GM12878 (cell line): Measurements from ENCODE around the gene MEF2C. TPM values are rescaled to one million over a fixed set of nuclear protein-coding genes. Genes with fewer than 3 reads are reported as not detected.

Experiments used
- ATAC-seq: fragments of 200-7000 bp; cut with Tn5 transposase; 3 replicates; pipeline ENCODE4 v1.9.1; 2020; ENCODE audit warnings: mild to moderate bottlenecking, moderate library complexity
- BruUV-seq: library from RNA; stranded (reverse); fragments of 400-500 nt; replicated peaks from 2 replicates; lab custom pipeline; 2021; lab: Mats Ljungman, UMichigan
- CTCF ChIA-PET: fragments of 300-600 bp; sonication (Branson Sonifier 250); formaldehyde crosslinking; extraction: SDS; loops from one replicate; lab custom pipeline; 2021; ENCODE audit warnings: inconsistent platforms; lab: Yijun Ruan, JAX
- POLR2A ChIA-PET: fragments of 350-600 bp; formaldehyde crosslinking; extraction: SDS; loops from one replicate; lab custom pipeline; 2021; ENCODE audit warnings: inconsistent platforms; lab: Charles Lee
- RAD21 ChIA-PET: fragments of 300-600 bp; sonication (Branson Sonifier 250); formaldehyde crosslinking; loops from one replicate; lab custom pipeline; 2023; ENCODE audit warnings: antibody characterized with exemption; ENCODE audit not compliant: unreplicated experiment; lab: Charles Lee
- SMC1A ChIA-PET: fragments of 300-600 bp; sonication (Branson Sonifier 250); formaldehyde crosslinking; loops from one replicate; lab custom pipeline; 2023; ENCODE audit not compliant: unreplicated experiment, uncharacterized antibody; lab: Charles Lee
- DNase-seq: peaks from one replicate; pipeline ENCODE4 v3.0.0-alpha.2; 2011; ENCODE audit warnings: low read depth, low spot score
- FAIRE-seq: peaks from 3 replicates; lab custom pipeline; 2011; peaks lifted over from hg19 to GRCh38; lab: Jason Lieb, UNC
- H2AFZ ChIP-seq: 2 replicates; pipeline ENCODE4 v1.6.0; 2011; ENCODE audit warnings: low read depth, low read length, control low read depth; ENCODE audit not compliant: control insufficient read depth
- H3K27ac ChIP-seq: 2 replicates; pipeline ENCODE4 v1.5.1; 2011; ENCODE audit warnings: control low read depth; ENCODE audit not compliant: control insufficient read depth, insufficient read depth
- H3K27me3 ChIP-seq, 2 experiments: replicated peaks in 1 of 2; 2 replicates each; pipeline versions ENCODE4 v1.6.0 to v1.6.1; 2011; ENCODE audit warnings: low read length in 1 of 2; ENCODE audit not compliant: control insufficient read depth in 2 of 2, insufficient read depth in 2 of 2
- H3K36me3 ChIP-seq, 2 experiments: 2 replicates each; pipeline ENCODE4 v1.5.1; 2011; ENCODE audit warnings: low read length in 1 of 2; ENCODE audit not compliant: control insufficient read depth in 2 of 2, insufficient read depth in 2 of 2
- H3K4me1 ChIP-seq: 2 replicates; pipeline ENCODE4 v1.6.1; 2011; ENCODE audit warnings: mild to moderate bottlenecking, low read length, moderate library complexity, mixed read lengths; ENCODE audit not compliant: control insufficient read depth, insufficient read depth
- H3K4me2 ChIP-seq: 2 replicates; pipeline ENCODE4 v1.6.0; 2011; ENCODE audit warnings: control low read depth; ENCODE audit not compliant: control insufficient read depth, insufficient read depth
- H3K4me3 ChIP-seq: fragments of 200-600 bp; sonication (generic); 2 replicates; pipeline ENCODE4 v1.5.1; 2016
- H3K79me2 ChIP-seq: 2 replicates; pipeline ENCODE4 v1.6.0; 2011; ENCODE audit warnings: low read length; ENCODE audit not compliant: control insufficient read depth, insufficient read depth
- H3K9ac ChIP-seq: 2 replicates; pipeline ENCODE4 v1.8.0; 2011; ENCODE audit warnings: low read length, control low read depth, mixed read lengths; ENCODE audit not compliant: control insufficient read depth, insufficient read depth
- H3K9me3 ChIP-seq: replicated peaks from 3 replicates; pipeline ENCODE4 v1.5.1; 2011; ENCODE audit warnings: mild to moderate bottlenecking, low read length; ENCODE audit not compliant: control insufficient read depth, insufficient read depth
- H4K20me1 ChIP-seq: 2 replicates; pipeline ENCODE4 v1.6.0; 2011; ENCODE audit not compliant: control insufficient read depth, insufficient read depth
- ATF7 ChIP-seq: fragments of 450-650 bp; IDR thresholded peaks from 2 replicates; pipeline ENCODE4 v1.6.1; 2016; ENCODE audit warnings: low read depth, mild to moderate bottlenecking
- DPF2 ChIP-seq: fragments of 450-650 bp; IDR thresholded peaks from 2 replicates; pipeline ENCODE4 v1.6.1; 2017; ENCODE audit warnings: mild to moderate bottlenecking
- GATAD2B ChIP-seq: fragments of 450-650 bp; conservative IDR thresholded peaks from 2 replicates; pipeline ENCODE4 v1.6.1; 2017; ENCODE audit warnings: low read depth, mild to moderate bottlenecking, moderate library complexity
- IRF4 ChIP-seq: IDR thresholded peaks from 2 replicates; pipeline ENCODE4 v1.6.1; 2011; ENCODE audit warnings: low read depth, low read length
- ZNF217 ChIP-seq: fragments of 450-650 bp; IDR thresholded peaks from 2 replicates; pipeline ENCODE4 v1.6.1; 2017; ENCODE audit warnings: antibody characterized with exemption, mild to moderate bottlenecking
- WGBS: methylation state at CpG from one replicate; pipeline ENCODE4 v1.1.6; 2016; ENCODE audit warnings: low lambda C conversion rate; ENCODE audit not compliant: insufficient replicate concordance, insufficient coverage; ENCODE audit errors: missing lambda C conversion rate; 5-methylcytosine and 5-hydroxymethylcytosine counted together
- in situ Hi-C: fragments of 300-500 bp; cut with MboI; formaldehyde crosslinking; loops from 9 replicates; pipeline ENCODE4 v1.14.3; 2018; ENCODE audit warnings: mixed read lengths
- intact Hi-C: fragments of 100-400 bp; cut with micrococcal nuclease; formaldehyde crosslinking; loops from one replicate; pipeline ENCODE4 v1.14.2; 2022; ENCODE audit not compliant: unreplicated experiment
- polyA plus RNA-seq, 11 experiments: library from polyadenylated mRNA; depleted of rRNA in 4 of 11; unstranded in 6 of 11; stranded (reverse) in 5 of 11; fragments of >200 nt; fragmentation: Nextera tagmentation in 4 of 11; fragmentation: Illumina TruSeq in 1 of 11; extraction: Ambion mirVana in 4 of 11; extraction: Trizol in 1 of 11; gene quantifications; 1 replicate in 1 of 11; 2 replicates in 10 of 11; pipeline versions ENCODE4 v1.2.1 to v1.2.3, GENCODE V29; 2011 to 2016; ENCODE audit warnings: inconsistent platforms in 2 of 11, missing spikeins in 2 of 11, low read depth in 1 of 11
- total RNA-seq, 4 experiments: library from RNA; depleted of rRNA in 3 of 4; stranded (reverse); fragments of >200 nt in 3 of 4; fragmentation: Illumina TruSeq in 1 of 4; extraction: Trizol in 1 of 4; gene quantifications; 2 replicates each; pipeline versions ENCODE4 v1.2.1 to v1.2.3, GENCODE V29; 2013 to 2021
- TF ChIP-seq, protein P1 (sequence below): IDR thresholded peaks from 2 replicates; pipeline ENCODE4 v1.6.1; 2011; ENCODE audit warnings: borderline replicate concordance, low read depth, mild to moderate bottlenecking, moderate library complexity, low read length; ENCODE audit not compliant: insufficient read depth, poor library complexity, severe bottlenecking
- TF ChIP-seq, protein P2 (sequence below): fragments of 450-650 bp; IDR thresholded peaks from 2 replicates; pipeline ENCODE4 v1.6.1; 2016; ENCODE audit warnings: mild to moderate bottlenecking
- TF ChIP-seq, protein P3 (sequence below): fragments of 450-650 bp; formaldehyde crosslinking; IDR thresholded peaks from 2 replicates; pipeline ENCODE4 v1.4.0; 2020; ENCODE audit warnings: mild to moderate bottlenecking, moderate library complexity
- TF ChIP-seq, protein P4 (sequence below), 3 experiments: IDR thresholded peaks in 2 of 3; conservative IDR thresholded peaks in 1 of 3; 2 replicates each; pipeline ENCODE4 v1.5.1; 2011; ENCODE audit warnings: low read depth in 3 of 3, low read length in 3 of 3, mild to moderate bottlenecking in 3 of 3, control low read depth in 2 of 3, moderate library complexity in 2 of 3, inconsistent platforms in 1 of 3, mixed read lengths in 1 of 3; ENCODE audit not compliant: control insufficient read depth in 2 of 3, insufficient read depth in 1 of 3; ENCODE audit errors: extremely low read depth in 1 of 3

MEF2C gene
- total and polyA plus RNA-seq, 10 of the 15 experiments (the other 5 are each of a cell fraction or from before 2014, with no cell fraction given): 104 to 225 (median 180) TPM

DNA sequence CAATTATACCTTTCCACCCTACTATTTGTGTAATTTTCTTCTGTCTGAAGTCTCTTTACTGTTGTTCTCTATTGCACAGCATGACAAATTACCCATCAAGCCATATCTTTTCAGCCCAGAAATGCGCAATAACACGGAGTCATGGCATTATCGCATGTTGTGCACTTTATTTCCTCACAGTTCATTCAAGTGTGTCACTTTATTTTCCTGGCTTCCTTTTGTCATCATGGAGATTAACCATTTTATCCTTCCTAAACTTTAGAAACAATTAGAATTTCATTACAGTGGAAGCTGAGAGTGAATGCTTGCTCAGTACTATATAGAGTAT lies 41.3 kb upstream of the MEF2C start:
- H3K79me2 ChIP-seq: no peaks in the 10 kb centered on the region
- intact Hi-C loops (no loop called here), in situ Hi-C loops (no loop called here)
- FAIRE-seq (no peak), ATAC-seq (no peak), DNase-seq (no peak)
- H3K9me3 ChIP-seq: no peaks in the 10 kb centered on the region
- WGBS: 98% methylated on average over 3 of the region's 3 CpGs
- H3K36me3 ChIP-seq: peaks cover 0 to 5% of the 10 kb centered on the region in 2 experiments; a peak in 1 of 4 replicates
- TF ChIP-seq, protein P1, sequence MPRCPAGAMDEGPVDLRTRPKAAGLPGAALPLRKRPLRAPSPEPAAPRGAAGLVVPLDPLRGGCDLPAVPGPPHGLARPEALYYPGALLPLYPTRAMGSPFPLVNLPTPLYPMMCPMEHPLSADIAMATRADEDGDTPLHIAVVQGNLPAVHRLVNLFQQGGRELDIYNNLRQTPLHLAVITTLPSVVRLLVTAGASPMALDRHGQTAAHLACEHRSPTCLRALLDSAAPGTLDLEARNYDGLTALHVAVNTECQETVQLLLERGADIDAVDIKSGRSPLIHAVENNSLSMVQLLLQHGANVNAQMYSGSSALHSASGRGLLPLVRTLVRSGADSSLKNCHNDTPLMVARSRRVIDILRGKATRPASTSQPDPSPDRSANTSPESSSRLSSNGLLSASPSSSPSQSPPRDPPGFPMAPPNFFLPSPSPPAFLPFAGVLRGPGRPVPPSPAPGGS: no peak
- no peak for TF ChIP-seq ATF7
- TF ChIP-seq, protein P2, sequence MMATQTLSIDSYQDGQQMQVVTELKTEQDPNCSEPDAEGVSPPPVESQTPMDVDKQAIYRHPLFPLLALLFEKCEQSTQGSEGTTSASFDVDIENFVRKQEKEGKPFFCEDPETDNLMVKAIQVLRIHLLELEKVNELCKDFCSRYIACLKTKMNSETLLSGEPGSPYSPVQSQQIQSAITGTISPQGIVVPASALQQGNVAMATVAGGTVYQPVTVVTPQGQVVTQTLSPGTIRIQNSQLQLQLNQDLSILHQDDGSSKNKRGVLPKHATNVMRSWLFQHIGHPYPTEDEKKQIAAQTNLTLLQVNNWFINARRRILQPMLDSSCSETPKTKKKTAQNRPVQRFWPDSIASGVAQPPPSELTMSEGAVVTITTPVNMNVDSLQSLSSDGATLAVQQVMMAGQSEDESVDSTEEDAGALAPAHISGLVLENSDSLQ: no peak
- TF ChIP-seq ZNF217: no peak
- TF ChIP-seq IRF4: no peak
- TF ChIP-seq, protein P3, sequence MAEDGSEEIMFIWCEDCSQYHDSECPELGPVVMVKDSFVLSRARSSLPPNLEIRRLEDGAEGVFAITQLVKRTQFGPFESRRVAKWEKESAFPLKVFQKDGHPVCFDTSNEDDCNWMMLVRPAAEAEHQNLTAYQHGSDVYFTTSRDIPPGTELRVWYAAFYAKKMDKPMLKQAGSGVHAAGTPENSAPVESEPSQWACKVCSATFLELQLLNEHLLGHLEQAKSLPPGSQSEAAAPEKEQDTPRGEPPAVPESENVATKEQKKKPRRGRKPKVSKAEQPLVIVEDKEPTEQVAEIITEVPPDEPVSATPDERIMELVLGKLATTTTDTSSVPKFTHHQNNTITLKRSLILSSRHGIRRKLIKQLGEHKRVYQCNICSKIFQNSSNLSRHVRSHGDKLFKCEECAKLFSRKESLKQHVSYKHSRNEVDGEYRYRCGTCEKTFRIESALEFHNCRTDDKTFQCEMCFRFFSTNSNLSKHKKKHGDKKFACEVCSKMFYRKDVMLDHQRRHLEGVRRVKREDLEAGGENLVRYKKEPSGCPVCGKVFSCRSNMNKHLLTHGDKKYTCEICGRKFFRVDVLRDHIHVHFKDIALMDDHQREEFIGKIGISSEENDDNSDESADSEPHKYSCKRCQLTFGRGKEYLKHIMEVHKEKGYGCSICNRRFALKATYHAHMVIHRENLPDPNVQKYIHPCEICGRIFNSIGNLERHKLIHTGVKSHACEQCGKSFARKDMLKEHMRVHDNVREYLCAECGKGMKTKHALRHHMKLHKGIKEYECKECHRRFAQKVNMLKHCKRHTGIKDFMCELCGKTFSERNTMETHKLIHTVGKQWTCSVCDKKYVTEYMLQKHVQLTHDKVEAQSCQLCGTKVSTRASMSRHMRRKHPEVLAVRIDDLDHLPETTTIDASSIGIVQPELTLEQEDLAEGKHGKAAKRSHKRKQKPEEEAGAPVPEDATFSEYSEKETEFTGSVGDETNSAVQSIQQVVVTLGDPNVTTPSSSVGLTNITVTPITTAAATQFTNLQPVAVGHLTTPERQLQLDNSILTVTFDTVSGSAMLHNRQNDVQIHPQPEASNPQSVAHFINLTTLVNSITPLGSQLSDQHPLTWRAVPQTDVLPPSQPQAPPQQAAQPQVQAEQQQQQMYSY: no peak
- TF ChIP-seq, protein P4, sequence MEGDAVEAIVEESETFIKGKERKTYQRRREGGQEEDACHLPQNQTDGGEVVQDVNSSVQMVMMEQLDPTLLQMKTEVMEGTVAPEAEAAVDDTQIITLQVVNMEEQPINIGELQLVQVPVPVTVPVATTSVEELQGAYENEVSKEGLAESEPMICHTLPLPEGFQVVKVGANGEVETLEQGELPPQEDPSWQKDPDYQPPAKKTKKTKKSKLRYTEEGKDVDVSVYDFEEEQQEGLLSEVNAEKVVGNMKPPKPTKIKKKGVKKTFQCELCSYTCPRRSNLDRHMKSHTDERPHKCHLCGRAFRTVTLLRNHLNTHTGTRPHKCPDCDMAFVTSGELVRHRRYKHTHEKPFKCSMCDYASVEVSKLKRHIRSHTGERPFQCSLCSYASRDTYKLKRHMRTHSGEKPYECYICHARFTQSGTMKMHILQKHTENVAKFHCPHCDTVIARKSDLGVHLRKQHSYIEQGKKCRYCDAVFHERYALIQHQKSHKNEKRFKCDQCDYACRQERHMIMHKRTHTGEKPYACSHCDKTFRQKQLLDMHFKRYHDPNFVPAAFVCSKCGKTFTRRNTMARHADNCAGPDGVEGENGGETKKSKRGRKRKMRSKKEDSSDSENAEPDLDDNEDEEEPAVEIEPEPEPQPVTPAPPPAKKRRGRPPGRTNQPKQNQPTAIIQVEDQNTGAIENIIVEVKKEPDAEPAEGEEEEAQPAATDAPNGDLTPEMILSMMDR (IDR thresholded peaks at IDR 0.05 in 2 of 3, conservative IDR thresholded peaks at IDR 0.05 in 1 of 3; ENCODE audit: control insufficient read depth in 2 of 3, extremely low read depth in 1 of 3, insufficient read depth in 1 of 3, low read depth in 3 of 3, low read length in 3 of 3): no peak
- no peak for TF ChIP-seq GATAD2B
- no peak for TF ChIP-seq DPF2
- no peak overlapping the region for H3K9ac ChIP-seq
- H3K27me3 ChIP-seq: no peaks in the 10 kb centered on the region
- H3K4me3 ChIP-seq: no peak overlapping the region
- H3K4me2 ChIP-seq: no peak overlapping the region
- ChIA-PET RAD21 (no interaction called here), POLR2A (no interaction called here), SMC1A (no interaction called here), CTCF (interaction anchor here (0.5 kb wide), 1 partner anchor 228 kb away, joined by 3 read pairs; no protein-coding TSS in a partner anchor)
- no peaks in the 10 kb centered on the region for H3K4me1 ChIP-seq
- no TSS peak for BruUV-seq
- H3K27ac ChIP-seq: no peak overlapping the region
- no peaks in the 10 kb centered on the region for H4K20me1 ChIP-seq
- no peak overlapping the region for H2AFZ ChIP-seq
